IPS-18c (cell line): ENCODE measurements around the gene PLD1.

Experiments used
- H3K4me3 ChIP-seq: 2 replicates; pipeline ENCODE4 v1.7.0; 2013; ENCODE audit warnings: low read depth, mild to moderate bottlenecking, low read length, moderate library complexity; ENCODE audit not compliant: insufficient read depth
- H3K9me3 ChIP-seq: one replicate; pipeline ENCODE4 v1.6.1; 2013; ENCODE audit warnings: mild to moderate bottlenecking, low read length, moderate library complexity; ENCODE audit not compliant: control insufficient read depth, insufficient read depth

Gene PLD1

DNA sequence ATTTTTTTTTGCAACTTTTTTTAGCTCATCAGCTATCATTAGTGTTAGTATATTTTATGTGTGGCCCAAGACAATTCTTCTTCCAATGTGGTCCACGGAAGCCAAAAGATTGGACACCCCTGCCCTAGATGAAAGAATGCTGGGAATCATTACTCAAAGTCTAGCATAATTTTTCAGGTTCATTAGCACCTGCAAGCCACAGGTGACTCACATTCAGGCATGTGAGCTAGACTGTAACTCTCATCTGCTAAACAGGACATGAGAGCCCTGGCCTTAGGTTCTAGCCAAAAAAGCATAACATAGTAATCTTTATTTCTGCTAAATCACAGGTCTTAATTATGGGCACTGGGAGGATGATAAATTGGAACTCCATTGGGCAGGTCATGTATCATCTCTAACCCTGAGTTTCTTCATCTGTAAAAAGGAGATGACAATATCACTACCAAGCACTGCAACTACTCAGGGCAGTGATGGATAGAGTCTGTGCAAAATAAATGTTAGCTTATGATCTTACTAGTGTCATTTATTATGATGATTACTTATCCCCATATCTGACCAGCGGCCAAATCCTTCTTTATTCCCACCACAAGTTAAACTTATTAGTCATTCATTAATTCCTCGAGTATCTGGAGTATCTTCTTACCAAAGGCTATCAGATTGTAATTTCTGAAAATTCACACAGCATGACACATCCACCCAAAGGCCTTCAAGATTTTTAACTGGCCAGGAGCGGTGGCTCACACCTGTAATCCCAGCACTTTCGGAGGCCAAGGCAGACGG, 125.0 kb downstream of the PLD1 start:
- Histone ChIP-seq H3K9me3 (no peaks in the 10 kb centered on the region), H3K4me3 (no peak overlapping the region)

GRCh38 chr3:171684221-171684620, 126.1 kb downstream of the PLD1 start:
- Histone ChIP-seq H3K4me3 (no peak overlapping the region), H3K9me3 (no peaks in the 10 kb centered on the region)

- no peaks in the 10 kb centered on the region for H3K9me3 ChIP-seq
- no peak overlapping the region for H3K4me3 ChIP-seq
Observed at GRCh38 chr3:171682743-171683142, 127.5 kb downstream of the PLD1 start.

DNA sequence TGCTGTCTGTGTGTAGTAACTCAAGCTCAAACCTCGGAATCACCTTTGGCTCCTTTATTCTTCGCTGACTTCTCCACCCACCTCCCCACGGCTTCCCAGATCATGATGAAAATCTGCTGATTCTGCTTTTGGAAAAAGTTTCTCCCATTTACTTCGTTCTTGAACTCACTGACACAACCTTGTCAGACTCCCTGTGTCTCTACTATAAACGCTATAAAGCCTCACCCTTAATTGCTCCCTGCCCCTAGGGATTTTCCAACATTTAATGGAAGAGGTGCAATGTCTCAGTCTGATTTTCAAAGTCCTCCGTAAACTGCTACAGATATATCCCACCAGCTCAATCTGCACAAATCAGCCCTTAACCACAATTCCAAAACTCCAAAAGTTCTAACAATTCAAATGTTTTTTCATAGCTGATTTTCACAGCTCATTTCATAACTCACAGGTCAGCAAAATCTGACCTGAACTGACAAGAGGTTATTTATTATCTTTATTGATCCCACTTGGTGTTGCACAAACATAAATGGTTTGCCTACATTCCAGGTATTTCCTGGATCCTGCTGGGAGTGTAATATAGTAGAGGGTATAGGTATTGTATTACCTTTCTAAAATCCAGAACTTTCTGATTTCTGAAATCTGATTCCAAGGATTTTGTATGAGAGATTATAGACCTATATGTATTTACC, 129.4 kb downstream of the PLD1 start:
- Histone ChIP-seq H3K9me3 (no peaks in the 10 kb centered on the region), H3K4me3 (no peak overlapping the region)

DNA sequence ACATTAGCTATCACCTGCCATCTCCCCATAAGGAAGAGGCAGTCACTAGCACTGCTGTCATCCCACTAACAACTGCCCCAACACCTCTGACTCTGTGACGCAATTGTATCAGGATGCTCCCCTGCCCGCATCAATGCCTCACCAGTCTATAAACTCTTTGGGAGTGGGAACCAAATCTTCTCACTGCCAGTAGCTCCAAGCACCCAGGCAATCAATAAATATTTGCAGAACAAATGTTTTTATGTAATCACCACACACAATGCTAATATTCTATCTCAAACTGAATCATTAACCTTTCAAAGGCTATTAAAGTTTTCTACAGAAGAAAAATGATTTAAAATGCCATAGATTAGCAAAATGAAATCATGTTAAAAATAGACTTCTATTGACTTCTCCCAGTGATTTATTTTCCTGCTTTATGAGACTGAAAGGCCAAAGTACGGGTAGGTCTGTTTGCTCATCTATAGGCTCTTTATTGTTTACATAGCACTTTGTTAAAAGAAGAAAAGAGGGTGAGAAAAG, 131.3 kb downstream of the PLD1 start:
- Histone ChIP-seq H3K9me3 (no peaks in the 10 kb centered on the region), H3K4me3 (no peak overlapping the region)

- Histone ChIP-seq H3K9me3 (no peaks in the 10 kb centered on the region), H3K4me3 (no peak overlapping the region)
Observed at GRCh38 chr3:171677706-171678105, 132.6 kb downstream of the PLD1 start.

DNA sequence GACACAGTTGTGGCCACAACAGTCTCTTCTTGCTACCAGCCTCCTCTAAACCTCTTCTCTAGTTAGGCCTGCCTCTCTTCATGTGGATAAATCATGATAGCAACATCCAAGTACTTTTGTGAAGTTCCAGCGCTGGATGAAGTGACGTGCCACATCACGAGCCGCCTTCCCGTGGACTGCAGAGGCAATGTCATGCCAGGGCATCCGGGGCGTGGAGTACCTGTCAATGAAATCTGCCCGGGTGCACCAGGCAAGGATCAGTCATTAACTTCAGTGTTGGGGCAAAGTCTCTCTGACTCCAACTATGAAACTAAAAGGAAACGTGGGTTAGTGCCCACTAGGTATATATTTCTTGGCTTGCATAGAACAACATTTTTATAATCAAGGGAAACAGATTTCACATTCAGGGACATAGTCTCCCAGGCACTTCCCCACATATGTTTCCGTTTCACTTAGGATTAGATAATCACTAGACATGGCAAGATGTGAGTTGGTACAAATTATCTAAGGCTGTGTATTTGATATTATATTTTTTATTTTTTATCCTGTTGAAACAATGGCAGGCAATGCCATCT, 133.6 kb downstream of the PLD1 start:
- H3K4me3 ChIP-seq, result no peak overlapping the region
- no peaks in the 10 kb centered on the region for H3K9me3 ChIP-seq

GRCh38 chr3:171673951-171674350, 136.3 kb downstream of the PLD1 start:
- no peaks in the 10 kb centered on the region for H3K9me3 ChIP-seq
- H3K4me3 ChIP-seq, result no peak overlapping the region

GRCh38 chr3:171672538-171672937, 137.7 kb downstream of the PLD1 start:
- no peaks in the 10 kb centered on the region for H3K9me3 ChIP-seq
- H3K4me3 ChIP-seq, result no peak overlapping the region; the same call in 1 of the 2 replicates

- Histone ChIP-seq H3K4me3 (no peak overlapping the region), H3K9me3 (no peaks in the 10 kb centered on the region)
Observed at GRCh38 chr3:171672124-171672523, 138.2 kb downstream of the PLD1 start.

GRCh38 chr3:171671709-171672108, 138.6 kb downstream of the PLD1 start:
- Histone ChIP-seq H3K4me3 (no peak overlapping the region), H3K9me3 (no peaks in the 10 kb centered on the region)

- H3K9me3 ChIP-seq, result no peaks in the 10 kb centered on the region
- H3K4me3 ChIP-seq, result no peak overlapping the region
Observed at GRCh38 chr3:171666516-171666915, 143.8 kb downstream of the PLD1 start.

DNA sequence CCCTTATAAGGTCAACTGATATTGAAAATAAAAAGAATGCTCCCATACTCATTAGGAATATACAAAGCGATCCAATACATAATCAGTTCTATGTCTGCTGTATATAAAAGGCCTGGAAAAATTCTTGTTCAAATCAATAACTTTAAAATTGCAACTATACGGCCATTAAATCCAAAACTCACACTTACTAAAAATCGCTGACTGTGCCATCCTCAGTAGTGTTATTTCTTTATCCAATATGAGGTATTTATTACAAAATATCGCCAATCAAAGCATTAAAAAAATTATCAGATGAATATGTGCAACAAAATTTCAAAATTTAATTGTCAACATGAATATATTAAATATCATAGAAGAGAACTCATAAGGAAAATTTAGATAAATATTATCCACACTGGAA, 146.5 kb downstream of the PLD1 start:
- Histone ChIP-seq H3K4me3 (no peak overlapping the region), H3K9me3 (no peaks in the 10 kb centered on the region)

GRCh38 chr3:171661484-171661883, 148.8 kb downstream of the PLD1 start:
- Histone ChIP-seq H3K4me3 (no peak overlapping the region), H3K9me3 (no peaks in the 10 kb centered on the region)

- H3K4me3 ChIP-seq, result no peak overlapping the region
- no peaks in the 10 kb centered on the region for H3K9me3 ChIP-seq
Observed at GRCh38 chr3:171660188-171660587, 150.1 kb downstream of the PLD1 start.

GRCh38 chr3:171658841-171659240, 151.4 kb downstream of the PLD1 start:
- Histone ChIP-seq H3K9me3 (no peaks in the 10 kb centered on the region), H3K4me3 (no peak overlapping the region)

DNA sequence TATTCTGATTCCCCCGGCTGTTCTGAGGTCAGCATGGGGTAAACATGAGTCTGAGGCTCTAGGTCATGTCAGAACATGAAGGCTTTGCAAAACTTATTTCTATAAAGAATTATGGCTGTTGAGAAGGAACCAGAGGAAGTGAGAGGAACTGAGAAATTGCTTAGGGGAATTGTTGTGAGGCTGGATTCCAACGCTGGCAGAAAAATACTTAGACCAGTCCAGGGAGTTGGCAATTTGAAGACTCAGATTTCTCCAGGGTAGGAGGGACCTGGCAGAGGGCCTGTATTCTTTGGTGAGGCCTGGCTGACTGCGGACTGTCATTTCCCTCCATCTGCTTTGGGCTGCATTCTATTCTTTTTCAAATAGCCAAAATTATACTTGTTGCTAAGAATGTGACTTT, 155.5 kb downstream of the PLD1 start:
- Histone ChIP-seq H3K9me3 (peaks cover 4% of the 10 kb centered on the region), H3K4me3 (no peak overlapping the region)

- Histone ChIP-seq H3K9me3 (peaks cover 4% of the 10 kb centered on the region), H3K4me3 (no peak overlapping the region)
Observed at GRCh38 chr3:171654326-171654725, 156.0 kb downstream of the PLD1 start.
